HEK293 (cell line): ENCODE measurements around the gene SCRN2.

ENCODE experiments used
- CTCF ChIA-PET: fragments of 350-600 bp; formaldehyde crosslinking; extraction: SDS; loops from one replicate; lab custom pipeline; 2021; ENCODE audit warnings: antibody characterized with exemption; lab: Yijun Ruan, JAX
- POLR2A ChIA-PET: fragments of 300-600 bp; formaldehyde crosslinking; extraction: SDS; loops from one replicate; lab custom pipeline; 2020; ENCODE audit warnings: antibody characterized with exemption, inconsistent platforms; lab: Yijun Ruan, JAX
- H3K27ac ChIP-seq: fragments of 200-500 bp; sonication (Bioruptor generic); 2 replicates; pipeline ENCODE4 v1.5.1; 2014; ENCODE audit warnings: low read depth, low read length, control low read depth, inconsistent platforms; ENCODE audit errors: extremely low read depth
- H3K36me3 ChIP-seq, 2 experiments: fragments of 200-500 bp in 1 of 2; sonication (Bioruptor generic) in 1 of 2; 1 replicate in 1 of 2; 2 replicates in 1 of 2; pipeline ENCODE4 v1.5.1; 2014 to 2017; ENCODE audit warnings: inconsistent platforms in 2 of 2, low read length in 2 of 2; ENCODE audit not compliant: control insufficient read depth in 2 of 2, insufficient read depth in 1 of 2
- H3K4me1 ChIP-seq: fragments of 200-500 bp; sonication (Bioruptor generic); 2 replicates; pipeline ENCODE4 v1.5.1; 2014; ENCODE audit warnings: mild to moderate bottlenecking, low read length, inconsistent platforms; ENCODE audit not compliant: control insufficient read depth, insufficient read depth
- H3K4me3 ChIP-seq: 2 replicates; pipeline ENCODE4 v1.5.1; 2011; ENCODE audit warnings: low read depth, mild to moderate bottlenecking, control low read depth, low read length, moderate library complexity
- H3K9me3 ChIP-seq: fragments of 200-500 bp; sonication (Bioruptor generic); 2 replicates; pipeline ENCODE4 v1.5.1; 2014; ENCODE audit warnings: low read depth, low read length, inconsistent platforms; ENCODE audit not compliant: control insufficient read depth, insufficient read depth
- EGR2 ChIP-seq: fragments of 450-650 bp; formaldehyde crosslinking; IDR thresholded peaks from 2 replicates; pipeline ENCODE4 v1.5.1; 2016; ENCODE audit warnings: low read depth, missing biosample characterization, missing genetic modification characterization
- RBAK ChIP-seq: fragments of 450-650 bp; formaldehyde crosslinking; IDR thresholded peaks from 2 replicates; pipeline ENCODE4 v1.5.1; 2016; ENCODE audit warnings: missing biosample characterization, missing genetic modification characterization
- SETDB1 ChIP-seq: IDR thresholded peaks from one replicate; pipeline ENCODE4 v1.6.1; 2017; ENCODE audit warnings: mild to moderate bottlenecking, low read length, moderate library complexity, mixed read lengths; ENCODE audit not compliant: insufficient read length
- ZFHX2 ChIP-seq: fragments of 450-650 bp; formaldehyde crosslinking; conservative IDR thresholded peaks from 2 replicates; pipeline ENCODE4 v1.5.1; 2016; ENCODE audit warnings: missing biosample characterization, missing genetic modification characterization
- ZFP69B ChIP-seq: fragments of 450-650 bp; formaldehyde crosslinking; IDR thresholded peaks from 2 replicates; pipeline ENCODE4 v1.5.1; 2016; ENCODE audit warnings: missing biosample characterization, missing genetic modification characterization
- ZNF223 ChIP-seq: fragments of 450-650 bp; formaldehyde crosslinking; IDR thresholded peaks from 2 replicates; pipeline ENCODE4 v1.5.1; 2016; ENCODE audit warnings: missing biosample characterization, missing genetic modification characterization
- ZNF274 ChIP-seq, 2 experiments: fragments of 200-500 bp in 1 of 2; fragments of 450-650 bp in 1 of 2; sonication (Bioruptor generic) in 1 of 2; formaldehyde crosslinking in 1 of 2; IDR thresholded peaks; 2 replicates each; pipeline versions ENCODE4 v1.5.1 to v1.6.1; 2014 to 2016; ENCODE audit warnings: borderline replicate concordance in 1 of 2, inconsistent platforms in 1 of 2, low read length in 1 of 2, missing biosample characterization in 1 of 2, missing genetic modification characterization in 1 of 2
- ZNF292 ChIP-seq: fragments of 450-650 bp; formaldehyde crosslinking; IDR thresholded peaks from 2 replicates; pipeline ENCODE4 v1.5.1; 2016; ENCODE audit warnings: low read depth, missing biosample characterization, missing genetic modification characterization, borderline replicate concordance
- ZNF530 ChIP-seq: fragments of 450-650 bp; formaldehyde crosslinking; IDR thresholded peaks from 2 replicates; pipeline ENCODE4 v1.5.1; 2016; ENCODE audit warnings: low read depth, missing biosample characterization, missing genetic modification characterization
- ZNF677 ChIP-seq: fragments of 450-650 bp; IDR thresholded peaks from 2 replicates; pipeline ENCODE4 v1.5.0; 2018; ENCODE audit warnings: missing biosample characterization, mild to moderate bottlenecking, missing genetic modification characterization, moderate library complexity
- TF ChIP-seq, protein P1 (sequence below): fragments of 450-650 bp; formaldehyde crosslinking; IDR thresholded peaks from 2 replicates; pipeline ENCODE4 v1.5.1; 2016; ENCODE audit warnings: missing biosample characterization, missing genetic modification characterization
- TF ChIP-seq, protein P2 (sequence below): fragments of 450-650 bp; IDR thresholded peaks from 2 replicates; pipeline ENCODE4 v1.5.1; 2018; ENCODE audit warnings: missing biosample characterization, mild to moderate bottlenecking, missing genetic modification characterization
- TF ChIP-seq, protein P3 (sequence below): fragments of 450-650 bp; formaldehyde crosslinking; IDR thresholded peaks from 2 replicates; pipeline ENCODE4 v1.5.1; 2016; ENCODE audit warnings: missing biosample characterization, missing genetic modification characterization
- TF ChIP-seq, protein P4 (sequence below): fragments of 450-650 bp; formaldehyde crosslinking; conservative IDR thresholded peaks from 2 replicates; pipeline ENCODE4 v1.5.1; 2016; ENCODE audit warnings: low read depth, missing biosample characterization, missing genetic modification characterization
- TF ChIP-seq, protein P5 (sequence below): fragments of 450-650 bp; formaldehyde crosslinking; IDR thresholded peaks from 2 replicates; pipeline ENCODE4 v1.5.1; 2016; ENCODE audit warnings: missing biosample characterization, missing genetic modification characterization

Gene SCRN2

DNA sequence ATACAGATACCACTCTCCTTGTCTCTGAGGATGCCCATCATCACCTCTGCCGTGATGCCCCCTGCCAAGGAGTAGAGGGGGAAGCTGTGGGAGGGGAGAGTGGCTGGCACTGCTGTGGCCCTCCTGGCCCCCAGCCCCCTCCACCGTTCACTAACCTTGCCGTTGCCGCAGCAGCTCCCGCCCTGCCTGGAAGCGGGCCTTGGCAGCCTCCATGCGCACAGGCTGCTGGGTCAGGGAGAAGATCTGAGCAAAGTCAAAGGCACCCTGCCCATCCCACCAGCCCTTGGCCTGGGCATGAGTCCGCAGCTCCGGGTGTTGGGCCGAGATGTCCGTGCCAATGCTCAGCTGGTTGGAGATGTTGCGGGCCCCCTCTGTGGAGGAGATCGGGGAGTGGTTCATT is 2.4 kb downstream of the SCRN2 start (continued):
- TF ChIP-seq, protein P1, sequence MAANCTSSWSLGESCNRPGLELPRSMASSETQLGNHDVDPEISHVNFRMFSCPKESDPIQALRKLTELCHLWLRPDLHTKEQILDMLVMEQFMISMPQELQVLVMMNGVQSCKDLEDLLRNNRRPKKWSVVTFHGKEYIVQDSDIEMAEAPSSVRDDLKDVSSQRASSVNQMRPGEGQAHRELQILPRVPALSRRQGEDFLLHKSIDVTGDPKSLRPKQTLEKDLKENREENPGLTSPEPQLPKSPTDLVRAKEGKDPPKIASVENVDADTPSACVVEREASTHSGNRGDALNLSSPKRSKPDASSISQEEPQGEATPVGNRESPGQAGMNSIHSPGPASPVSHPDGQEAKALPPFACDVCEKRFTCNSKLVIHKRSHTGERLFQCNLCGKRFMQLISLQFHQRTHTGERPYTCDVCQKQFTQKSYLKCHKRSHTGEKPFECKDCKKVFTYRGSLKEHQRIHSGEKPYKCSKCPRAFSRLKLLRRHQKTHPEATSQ (tag by site-specific recombination) = no peak
- TF ChIP-seq RBAK (tag by site-specific recombination) = no peak
- TF ChIP-seq ZNF274 (IDR thresholded peaks at IDR 0.05; ENCODE audit: low read length) = no peak
- TF ChIP-seq ZNF274 (tag by site-specific recombination; IDR thresholded peaks at IDR 0.05; ENCODE audit: borderline replicate concordance) = no peak
- no peak for TF ChIP-seq ZNF292 (tag by site-specific recombination)
- TF ChIP-seq, protein P2, sequence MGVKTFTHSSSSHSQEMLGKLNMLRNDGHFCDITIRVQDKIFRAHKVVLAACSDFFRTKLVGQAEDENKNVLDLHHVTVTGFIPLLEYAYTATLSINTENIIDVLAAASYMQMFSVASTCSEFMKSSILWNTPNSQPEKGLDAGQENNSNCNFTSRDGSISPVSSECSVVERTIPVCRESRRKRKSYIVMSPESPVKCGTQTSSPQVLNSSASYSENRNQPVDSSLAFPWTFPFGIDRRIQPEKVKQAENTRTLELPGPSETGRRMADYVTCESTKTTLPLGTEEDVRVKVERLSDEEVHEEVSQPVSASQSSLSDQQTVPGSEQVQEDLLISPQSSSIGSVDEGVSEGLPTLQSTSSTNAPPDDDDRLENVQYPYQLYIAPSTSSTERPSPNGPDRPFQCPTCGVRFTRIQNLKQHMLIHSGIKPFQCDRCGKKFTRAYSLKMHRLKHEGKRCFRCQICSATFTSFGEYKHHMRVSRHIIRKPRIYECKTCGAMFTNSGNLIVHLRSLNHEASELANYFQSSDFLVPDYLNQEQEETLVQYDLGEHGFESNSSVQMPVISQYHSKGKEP = no peak
- TF ChIP-seq, protein P3, sequence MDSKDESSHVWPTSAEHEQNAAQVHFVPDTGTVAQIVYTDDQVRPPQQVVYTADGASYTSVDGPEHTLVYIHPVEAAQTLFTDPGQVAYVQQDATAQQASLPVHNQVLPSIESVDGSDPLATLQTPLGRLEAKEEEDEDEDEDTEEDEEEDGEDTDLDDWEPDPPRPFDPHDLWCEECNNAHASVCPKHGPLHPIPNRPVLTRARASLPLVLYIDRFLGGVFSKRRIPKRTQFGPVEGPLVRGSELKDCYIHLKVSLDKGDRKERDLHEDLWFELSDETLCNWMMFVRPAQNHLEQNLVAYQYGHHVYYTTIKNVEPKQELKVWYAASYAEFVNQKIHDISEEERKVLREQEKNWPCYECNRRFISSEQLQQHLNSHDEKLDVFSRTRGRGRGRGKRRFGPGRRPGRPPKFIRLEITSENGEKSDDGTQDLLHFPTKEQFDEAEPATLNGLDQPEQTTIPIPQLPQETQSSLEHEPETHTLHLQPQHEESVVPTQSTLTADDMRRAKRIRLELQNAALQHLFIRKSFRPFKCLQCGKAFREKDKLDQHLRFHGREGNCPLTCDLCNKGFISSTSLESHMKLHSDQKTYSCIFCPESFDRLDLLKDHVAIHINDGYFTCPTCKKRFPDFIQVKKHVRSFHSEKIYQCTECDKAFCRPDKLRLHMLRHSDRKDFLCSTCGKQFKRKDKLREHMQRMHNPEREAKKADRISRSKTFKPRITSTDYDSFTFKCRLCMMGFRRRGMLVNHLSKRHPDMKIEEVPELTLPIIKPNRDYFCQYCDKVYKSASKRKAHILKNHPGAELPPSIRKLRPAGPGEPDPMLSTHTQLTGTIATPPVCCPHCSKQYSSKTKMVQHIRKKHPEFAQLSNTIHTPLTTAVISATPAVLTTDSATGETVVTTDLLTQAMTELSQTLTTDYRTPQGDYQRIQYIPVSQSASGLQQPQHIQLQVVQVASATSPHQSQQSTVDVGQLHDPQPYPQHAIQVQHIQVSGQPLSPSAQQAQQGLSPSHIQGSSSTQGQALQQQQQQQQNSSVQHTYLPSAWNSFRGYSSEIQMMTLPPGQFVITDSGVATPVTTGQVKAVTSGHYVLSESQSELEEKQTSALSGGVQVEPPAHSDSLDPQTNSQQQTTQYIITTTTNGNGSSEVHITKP (tag by site-specific recombination) = no peak
- no peak for TF ChIP-seq ZNF677

DNA sequence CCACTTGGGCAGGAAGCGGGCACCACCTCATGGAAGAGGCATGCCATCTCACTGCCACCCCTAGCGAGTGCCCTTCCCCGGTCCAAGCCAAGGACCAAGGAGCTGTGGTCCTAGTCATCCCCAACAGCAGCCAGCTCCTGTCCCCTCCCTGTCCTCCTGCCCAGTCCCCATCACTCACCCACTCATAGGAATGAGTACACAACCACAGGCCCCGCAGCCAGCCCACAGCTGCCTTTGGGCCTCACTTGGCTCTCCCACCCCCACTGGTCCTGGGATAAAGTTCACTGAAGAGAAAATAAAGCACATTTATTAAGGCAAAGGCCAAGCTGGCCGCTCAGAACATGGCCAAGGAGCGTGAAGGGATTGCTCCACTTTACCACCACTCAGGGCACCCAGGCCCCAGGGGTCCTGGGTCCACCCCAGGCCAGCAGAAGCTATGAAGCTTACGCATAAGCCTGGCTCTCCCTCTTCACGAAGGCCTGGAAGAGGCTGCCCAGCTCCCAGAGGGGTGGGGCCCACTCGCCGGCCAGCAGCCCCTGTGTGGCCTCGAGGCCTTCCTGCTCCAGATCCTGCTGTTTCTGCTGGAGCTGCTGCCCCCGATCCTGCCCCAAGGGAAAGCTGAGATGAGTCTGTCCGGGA is 3.6 kb downstream of the SCRN2 start:
- TF ChIP-seq, protein P4, sequence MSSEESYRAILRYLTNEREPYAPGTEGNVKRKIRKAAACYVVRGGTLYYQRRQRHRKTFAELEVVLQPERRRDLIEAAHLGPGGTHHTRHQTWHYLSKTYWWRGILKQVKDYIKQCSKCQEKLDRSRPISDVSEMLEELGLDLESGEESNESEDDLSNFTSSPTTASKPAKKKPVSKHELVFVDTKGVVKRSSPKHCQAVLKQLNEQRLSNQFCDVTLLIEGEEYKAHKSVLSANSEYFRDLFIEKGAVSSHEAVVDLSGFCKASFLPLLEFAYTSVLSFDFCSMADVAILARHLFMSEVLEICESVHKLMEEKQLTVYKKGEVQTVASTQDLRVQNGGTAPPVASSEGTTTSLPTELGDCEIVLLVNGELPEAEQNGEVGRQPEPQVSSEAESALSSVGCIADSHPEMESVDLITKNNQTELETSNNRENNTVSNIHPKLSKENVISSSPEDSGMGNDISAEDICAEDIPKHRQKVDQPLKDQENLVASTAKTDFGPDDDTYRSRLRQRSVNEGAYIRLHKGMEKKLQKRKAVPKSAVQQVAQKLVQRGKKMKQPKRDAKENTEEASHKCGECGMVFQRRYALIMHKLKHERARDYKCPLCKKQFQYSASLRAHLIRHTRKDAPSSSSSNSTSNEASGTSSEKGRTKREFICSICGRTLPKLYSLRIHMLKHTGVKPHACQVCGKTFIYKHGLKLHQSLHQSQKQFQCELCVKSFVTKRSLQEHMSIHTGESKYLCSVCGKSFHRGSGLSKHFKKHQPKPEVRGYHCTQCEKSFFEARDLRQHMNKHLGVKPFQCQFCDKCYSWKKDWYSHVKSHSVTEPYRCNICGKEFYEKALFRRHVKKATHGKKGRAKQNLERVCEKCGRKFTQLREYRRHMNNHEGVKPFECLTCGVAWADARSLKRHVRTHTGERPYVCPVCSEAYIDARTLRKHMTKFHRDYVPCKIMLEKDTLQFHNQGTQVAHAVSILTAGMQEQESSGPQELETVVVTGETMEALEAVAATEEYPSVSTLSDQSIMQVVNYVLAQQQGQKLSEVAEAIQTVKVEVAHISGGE = no peak
- TF ChIP-seq ZNF223 (tag by site-specific recombination) = no peak
- TF ChIP-seq ZFP69B (tag by site-specific recombination) = 0 out of 2 replicates have a peak, but pooled peaks have one; percentile 14
- peak; percentile 75 for TF ChIP-seq EGR2 (tag by site-specific recombination)
- peak; percentile 46; the same call in 1 of the 2 replicates for TF ChIP-seq ZFHX2 (tag by site-specific recombination)
- TF ChIP-seq, protein P5, sequence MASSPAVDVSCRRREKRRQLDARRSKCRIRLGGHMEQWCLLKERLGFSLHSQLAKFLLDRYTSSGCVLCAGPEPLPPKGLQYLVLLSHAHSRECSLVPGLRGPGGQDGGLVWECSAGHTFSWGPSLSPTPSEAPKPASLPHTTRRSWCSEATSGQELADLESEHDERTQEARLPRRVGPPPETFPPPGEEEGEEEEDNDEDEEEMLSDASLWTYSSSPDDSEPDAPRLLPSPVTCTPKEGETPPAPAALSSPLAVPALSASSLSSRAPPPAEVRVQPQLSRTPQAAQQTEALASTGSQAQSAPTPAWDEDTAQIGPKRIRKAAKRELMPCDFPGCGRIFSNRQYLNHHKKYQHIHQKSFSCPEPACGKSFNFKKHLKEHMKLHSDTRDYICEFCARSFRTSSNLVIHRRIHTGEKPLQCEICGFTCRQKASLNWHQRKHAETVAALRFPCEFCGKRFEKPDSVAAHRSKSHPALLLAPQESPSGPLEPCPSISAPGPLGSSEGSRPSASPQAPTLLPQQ (tag by site-specific recombination) = peak; percentile 69
- no peak for TF ChIP-seq SETDB1
- TF ChIP-seq ZNF530 = no peak
- Histone ChIP-seq H3K4me1 (no peaks in the 10 kb centered on the region; the same call in 1 of the 2 replicates), H3K4me3 (no peak overlapping the region), H3K9me3 (no peaks in the 10 kb centered on the region), H3K27ac (no peak overlapping the region), H3K36me3 (peaks cover 0 to 47% of the 10 kb centered on the region in 2 experiments; a peak in 1 of 3 replicates)
- POLR2A ChIA-PET = interaction anchor here (0.5 to 1.3 kb wide), 5 partner anchors 26 to 1149 kb away, joined by 3 to 4 read pairs (median 4); partner anchors contain the start of genes CDK5RAP3 and SP2
- CTCF ChIA-PET = interaction anchor here (0.6 to 19.4 kb wide), 5 partner anchors 10 to 754 kb away, joined by 3 to 837 read pairs (median 5); partner anchors contain the start of genes CDK5RAP3 and SP2
